H1 (cell line): ENCODE results near the gene PELO.

ENCODE experiments used
- POLR2A ChIP-seq, 2 experiments: IDR thresholded peaks; 1 replicate in 1 of 2; 2 replicates in 1 of 2; pipeline ENCODE4 v1.6.1; 2011; ENCODE audit warnings: low read depth in 2 of 2, low read length in 2 of 2, mild to moderate bottlenecking in 2 of 2; ENCODE audit errors: control extremely low read depth in 1 of 2
- TF ChIP-seq, protein P1 (sequence below), 3 experiments: IDR thresholded peaks; 1 replicate in 2 of 3; 2 replicates in 1 of 3; pipeline versions ENCODE4 v1.5.1 to v1.6.1; 2011; ENCODE audit warnings: low read length in 3 of 3, mild to moderate bottlenecking in 3 of 3, inconsistent platforms in 2 of 3, low read depth in 1 of 3, moderate library complexity in 1 of 3; ENCODE audit not compliant: insufficient read depth in 1 of 3; ENCODE audit errors: control extremely low read depth in 1 of 3

DNA sequence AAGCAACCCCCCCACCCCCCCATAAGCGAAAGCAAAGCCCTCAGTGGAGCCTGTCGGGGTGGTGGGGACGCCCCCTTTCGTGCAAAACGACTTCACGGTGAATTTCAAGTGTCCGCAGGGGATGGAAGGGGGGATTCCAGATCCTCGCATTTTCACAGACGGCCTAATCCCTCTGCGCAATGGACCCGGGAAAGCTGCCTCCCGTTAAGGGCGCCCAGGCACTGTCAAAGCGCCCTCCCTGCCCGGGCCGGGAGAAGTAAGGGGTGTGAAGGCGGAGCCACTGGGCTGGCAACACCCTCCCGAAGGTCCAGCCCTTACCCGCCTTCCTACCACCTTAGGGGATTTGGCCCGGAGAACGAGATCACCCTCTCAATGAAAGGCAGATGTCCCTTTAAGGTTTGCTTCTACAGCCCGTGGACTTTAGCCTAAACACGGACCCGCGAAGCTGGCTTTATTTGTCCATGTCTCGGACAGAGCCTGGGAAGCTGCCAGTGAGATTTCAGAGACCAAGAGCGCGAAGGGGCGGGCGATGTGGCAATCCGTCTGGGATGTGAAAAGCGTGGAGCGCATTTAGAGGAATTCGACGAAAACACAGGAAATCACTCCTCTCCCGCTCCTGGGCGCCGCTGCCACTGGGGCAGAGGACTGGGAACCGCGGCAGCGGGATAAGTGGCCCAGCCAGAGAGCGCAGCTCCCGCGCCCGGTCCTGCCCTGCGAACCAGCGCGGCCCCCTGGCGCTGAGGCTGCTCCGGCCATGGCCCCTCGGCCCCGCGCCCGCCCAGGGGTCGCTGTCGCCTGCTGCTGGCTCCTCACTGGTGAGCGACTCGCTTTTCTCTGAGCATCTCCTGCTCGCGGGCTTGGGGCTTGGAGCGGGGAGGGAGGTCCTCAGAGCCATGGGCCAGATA is at the start of gene PELO, which contains the start of gene ITGA1:
- TF ChIP-seq, protein P1, sequence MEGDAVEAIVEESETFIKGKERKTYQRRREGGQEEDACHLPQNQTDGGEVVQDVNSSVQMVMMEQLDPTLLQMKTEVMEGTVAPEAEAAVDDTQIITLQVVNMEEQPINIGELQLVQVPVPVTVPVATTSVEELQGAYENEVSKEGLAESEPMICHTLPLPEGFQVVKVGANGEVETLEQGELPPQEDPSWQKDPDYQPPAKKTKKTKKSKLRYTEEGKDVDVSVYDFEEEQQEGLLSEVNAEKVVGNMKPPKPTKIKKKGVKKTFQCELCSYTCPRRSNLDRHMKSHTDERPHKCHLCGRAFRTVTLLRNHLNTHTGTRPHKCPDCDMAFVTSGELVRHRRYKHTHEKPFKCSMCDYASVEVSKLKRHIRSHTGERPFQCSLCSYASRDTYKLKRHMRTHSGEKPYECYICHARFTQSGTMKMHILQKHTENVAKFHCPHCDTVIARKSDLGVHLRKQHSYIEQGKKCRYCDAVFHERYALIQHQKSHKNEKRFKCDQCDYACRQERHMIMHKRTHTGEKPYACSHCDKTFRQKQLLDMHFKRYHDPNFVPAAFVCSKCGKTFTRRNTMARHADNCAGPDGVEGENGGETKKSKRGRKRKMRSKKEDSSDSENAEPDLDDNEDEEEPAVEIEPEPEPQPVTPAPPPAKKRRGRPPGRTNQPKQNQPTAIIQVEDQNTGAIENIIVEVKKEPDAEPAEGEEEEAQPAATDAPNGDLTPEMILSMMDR (IDR thresholded peaks at IDR 0.05; ENCODE audit: control extremely low read depth in 1 of 3, insufficient read depth in 1 of 3, low read depth in 1 of 3, low read length in 3 of 3) = peak; percentile 31 to 42 (median 42)
- TF ChIP-seq POLR2A (IDR thresholded peaks at IDR 0.05; ENCODE audit: control extremely low read depth in 1 of 2, low read depth in 2 of 2, low read length in 2 of 2) = peak in 1 of 2 experiments; percentile 72; a peak in 1 of 3 replicates
